ENCODE results near the gene TSEN34. TPM values are rescaled to one million over a fixed set of nuclear protein-coding genes. Genes with fewer than 3 reads are reported as not detected.

Gene TSEN34
- polyA plus RNA-seq, 1 of the 3 experiments (the other 2 are of a cell fraction), result 82.1 TPM

DNA sequence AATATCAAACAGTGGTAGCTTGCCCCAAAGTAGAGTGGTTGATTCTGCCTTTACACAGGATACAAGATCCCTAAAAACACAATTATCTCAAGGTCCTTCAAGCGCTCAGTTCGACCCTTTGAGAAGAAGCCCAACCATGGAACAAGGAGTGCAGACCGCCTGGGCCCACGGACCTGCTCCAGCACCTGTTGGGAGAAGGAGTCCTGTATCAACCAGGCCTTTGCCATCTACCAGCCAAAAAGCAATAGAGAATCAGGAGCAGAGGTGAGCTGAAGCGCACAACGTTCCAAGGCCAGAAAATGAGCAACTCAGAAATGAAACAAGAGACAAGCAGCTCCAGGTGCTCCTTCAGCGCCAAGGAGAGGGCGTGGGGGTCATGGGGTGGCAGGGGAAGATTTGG is 38.0 kb downstream of the TSEN34 start:
- no peak for DNase-seq
- ChIA-PET CTCF (no interaction called here), POLR2A (no interaction called here)
- Histone ChIP-seq H3K4me2 (no peak overlapping the region), H3K9me3 (no peaks in the 10 kb centered on the region), H3K27ac (ENCODE audit: low read depth in 2 of 2, low read length in 1 of 2) (no peak overlapping the region), H3K4me3 (ENCODE audit: low read depth in 2 of 2, low read length in 1 of 2) (no peak overlapping the region), H3K9ac (no peak overlapping the region), H3K4me1 (ENCODE audit: control insufficient read depth in 1 of 2, insufficient read depth in 2 of 2, low read depth in 1 of 2, low read length in 1 of 2) (peaks cover 0 to 2% of the 10 kb centered on the region in 2 experiments; a peak in 1 of 4 replicates), H2AFZ (ENCODE audit: low read depth) (no peak overlapping the region), H3K9me2 (no peaks in the 10 kb centered on the region), H3F3A (replicated peaks; ENCODE audit: insufficient read depth) (no peaks in the 10 kb centered on the region), H3K79me2 (ENCODE audit: insufficient read depth) (no peaks in the 10 kb centered on the region), H4K20me1 (ENCODE audit: insufficient read depth) (no peaks in the 10 kb centered on the region), H3K36me3 (replicated peaks in 1 of 2; ENCODE audit: control insufficient read depth in 1 of 2, insufficient read depth in 2 of 2, low read length in 1 of 2) (no peaks in the 10 kb centered on the region), H3K27me3 (ENCODE audit: insufficient read depth) (peaks cover 7% of the 10 kb centered on the region; the same call in 1 of the 2 replicates)
- 25% methylated on average over 6 of the region's 8 CpGs for WGBS (ENCODE audit: low lambda C conversion rate)
- no peak for TF ChIP-seq FOXM1 (IDR thresholded peaks at IDR 0.05; ENCODE audit: low read depth)
- TF ChIP-seq RAD21 (IDR thresholded peaks at IDR 0.05; ENCODE audit: low read length), result no peak
- no peak for TF ChIP-seq POLR2AphosphoS5 (IDR thresholded peaks at IDR 0.05; ENCODE audit: low read depth, low read length)
- TF ChIP-seq, protein P1, sequence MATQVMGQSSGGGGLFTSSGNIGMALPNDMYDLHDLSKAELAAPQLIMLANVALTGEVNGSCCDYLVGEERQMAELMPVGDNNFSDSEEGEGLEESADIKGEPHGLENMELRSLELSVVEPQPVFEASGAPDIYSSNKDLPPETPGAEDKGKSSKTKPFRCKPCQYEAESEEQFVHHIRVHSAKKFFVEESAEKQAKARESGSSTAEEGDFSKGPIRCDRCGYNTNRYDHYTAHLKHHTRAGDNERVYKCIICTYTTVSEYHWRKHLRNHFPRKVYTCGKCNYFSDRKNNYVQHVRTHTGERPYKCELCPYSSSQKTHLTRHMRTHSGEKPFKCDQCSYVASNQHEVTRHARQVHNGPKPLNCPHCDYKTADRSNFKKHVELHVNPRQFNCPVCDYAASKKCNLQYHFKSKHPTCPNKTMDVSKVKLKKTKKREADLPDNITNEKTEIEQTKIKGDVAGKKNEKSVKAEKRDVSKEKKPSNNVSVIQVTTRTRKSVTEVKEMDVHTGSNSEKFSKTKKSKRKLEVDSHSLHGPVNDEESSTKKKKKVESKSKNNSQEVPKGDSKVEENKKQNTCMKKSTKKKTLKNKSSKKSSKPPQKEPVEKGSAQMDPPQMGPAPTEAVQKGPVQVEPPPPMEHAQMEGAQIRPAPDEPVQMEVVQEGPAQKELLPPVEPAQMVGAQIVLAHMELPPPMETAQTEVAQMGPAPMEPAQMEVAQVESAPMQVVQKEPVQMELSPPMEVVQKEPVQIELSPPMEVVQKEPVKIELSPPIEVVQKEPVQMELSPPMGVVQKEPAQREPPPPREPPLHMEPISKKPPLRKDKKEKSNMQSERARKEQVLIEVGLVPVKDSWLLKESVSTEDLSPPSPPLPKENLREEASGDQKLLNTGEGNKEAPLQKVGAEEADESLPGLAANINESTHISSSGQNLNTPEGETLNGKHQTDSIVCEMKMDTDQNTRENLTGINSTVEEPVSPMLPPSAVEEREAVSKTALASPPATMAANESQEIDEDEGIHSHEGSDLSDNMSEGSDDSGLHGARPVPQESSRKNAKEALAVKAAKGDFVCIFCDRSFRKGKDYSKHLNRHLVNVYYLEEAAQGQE (IDR thresholded peaks at IDR 0.05; ENCODE audit: low read depth, low read length), result no peak
- TF ChIP-seq, protein P2, sequence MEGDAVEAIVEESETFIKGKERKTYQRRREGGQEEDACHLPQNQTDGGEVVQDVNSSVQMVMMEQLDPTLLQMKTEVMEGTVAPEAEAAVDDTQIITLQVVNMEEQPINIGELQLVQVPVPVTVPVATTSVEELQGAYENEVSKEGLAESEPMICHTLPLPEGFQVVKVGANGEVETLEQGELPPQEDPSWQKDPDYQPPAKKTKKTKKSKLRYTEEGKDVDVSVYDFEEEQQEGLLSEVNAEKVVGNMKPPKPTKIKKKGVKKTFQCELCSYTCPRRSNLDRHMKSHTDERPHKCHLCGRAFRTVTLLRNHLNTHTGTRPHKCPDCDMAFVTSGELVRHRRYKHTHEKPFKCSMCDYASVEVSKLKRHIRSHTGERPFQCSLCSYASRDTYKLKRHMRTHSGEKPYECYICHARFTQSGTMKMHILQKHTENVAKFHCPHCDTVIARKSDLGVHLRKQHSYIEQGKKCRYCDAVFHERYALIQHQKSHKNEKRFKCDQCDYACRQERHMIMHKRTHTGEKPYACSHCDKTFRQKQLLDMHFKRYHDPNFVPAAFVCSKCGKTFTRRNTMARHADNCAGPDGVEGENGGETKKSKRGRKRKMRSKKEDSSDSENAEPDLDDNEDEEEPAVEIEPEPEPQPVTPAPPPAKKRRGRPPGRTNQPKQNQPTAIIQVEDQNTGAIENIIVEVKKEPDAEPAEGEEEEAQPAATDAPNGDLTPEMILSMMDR (IDR thresholded peaks at IDR 0.05), result no peak
- no peak for TF ChIP-seq EZH2phosphoT487 (IDR thresholded peaks at IDR 0.05; ENCODE audit: borderline replicate concordance, low read depth)
- no peak for TF ChIP-seq ELF1 (IDR thresholded peaks at IDR 0.05)
- TF ChIP-seq FOXJ3 (CRISPR knock-in tag; IDR thresholded peaks at IDR 0.05), result no peak
- TF ChIP-seq JUND (IDR thresholded peaks at IDR 0.05), result no peak
- TF ChIP-seq, protein P3, sequence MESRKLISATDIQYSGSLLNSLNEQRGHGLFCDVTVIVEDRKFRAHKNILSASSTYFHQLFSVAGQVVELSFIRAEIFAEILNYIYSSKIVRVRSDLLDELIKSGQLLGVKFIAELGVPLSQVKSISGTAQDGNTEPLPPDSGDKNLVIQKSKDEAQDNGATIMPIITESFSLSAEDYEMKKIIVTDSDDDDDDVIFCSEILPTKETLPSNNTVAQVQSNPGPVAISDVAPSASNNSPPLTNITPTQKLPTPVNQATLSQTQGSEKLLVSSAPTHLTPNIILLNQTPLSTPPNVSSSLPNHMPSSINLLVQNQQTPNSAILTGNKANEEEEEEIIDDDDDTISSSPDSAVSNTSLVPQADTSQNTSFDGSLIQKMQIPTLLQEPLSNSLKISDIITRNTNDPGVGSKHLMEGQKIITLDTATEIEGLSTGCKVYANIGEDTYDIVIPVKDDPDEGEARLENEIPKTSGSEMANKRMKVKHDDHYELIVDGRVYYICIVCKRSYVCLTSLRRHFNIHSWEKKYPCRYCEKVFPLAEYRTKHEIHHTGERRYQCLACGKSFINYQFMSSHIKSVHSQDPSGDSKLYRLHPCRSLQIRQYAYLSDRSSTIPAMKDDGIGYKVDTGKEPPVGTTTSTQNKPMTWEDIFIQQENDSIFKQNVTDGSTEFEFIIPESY (IDR thresholded peaks at IDR 0.05; ENCODE audit: borderline replicate concordance, low read depth), result no peak
- no peak for TF ChIP-seq YY1 (IDR thresholded peaks at IDR 0.05; ENCODE audit: low read depth)
- TF ChIP-seq, protein P4, sequence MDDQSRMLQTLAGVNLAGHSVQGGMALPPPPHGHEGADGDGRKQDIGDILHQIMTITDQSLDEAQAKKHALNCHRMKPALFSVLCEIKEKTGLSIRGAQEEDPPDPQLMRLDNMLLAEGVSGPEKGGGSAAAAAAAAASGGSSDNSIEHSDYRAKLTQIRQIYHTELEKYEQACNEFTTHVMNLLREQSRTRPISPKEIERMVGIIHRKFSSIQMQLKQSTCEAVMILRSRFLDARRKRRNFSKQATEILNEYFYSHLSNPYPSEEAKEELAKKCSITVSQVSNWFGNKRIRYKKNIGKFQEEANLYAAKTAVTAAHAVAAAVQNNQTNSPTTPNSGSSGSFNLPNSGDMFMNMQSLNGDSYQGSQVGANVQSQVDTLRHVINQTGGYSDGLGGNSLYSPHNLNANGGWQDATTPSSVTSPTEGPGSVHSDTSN (IDR thresholded peaks at IDR 0.05), result no peak
- TF ChIP-seq SIN3A (IDR thresholded peaks at IDR 0.05; ENCODE audit: borderline replicate concordance, low read depth, low read length), result no peak
- no peak for TF ChIP-seq TEAD4 (IDR thresholded peaks at IDR 0.05; ENCODE audit: borderline replicate concordance, insufficient read depth)
